Measurements from ENCODE around the gene SRPK2.
"Not testable (repeated sequence)": the region's sequence is repeated elsewhere in the genome, so short reads cannot be mapped to it uniquely, and the experiment has no call there.

The SRPK2 gene

GRCh38 chr7:105297309-105297708, 91.4 kb downstream of the SRPK2 start:
- no peak for DNase-seq

- no peak for DNase-seq
Observed at GRCh38 chr7:105296491-105296890, 92.2 kb downstream of the SRPK2 start.

GRCh38 chr7:105295596-105296352, 92.9 kb downstream of the SRPK2 start:
- peak; percentile 51 for DNase-seq

- not testable (repeated sequence) for DNase-seq
Observed at GRCh38 chr7:105294482-105294881, 94.2 kb downstream of the SRPK2 start.

GRCh38 chr7:105289704-105290103, 99.0 kb downstream of the SRPK2 start:
- peak; percentile 69 for DNase-seq

DNA sequence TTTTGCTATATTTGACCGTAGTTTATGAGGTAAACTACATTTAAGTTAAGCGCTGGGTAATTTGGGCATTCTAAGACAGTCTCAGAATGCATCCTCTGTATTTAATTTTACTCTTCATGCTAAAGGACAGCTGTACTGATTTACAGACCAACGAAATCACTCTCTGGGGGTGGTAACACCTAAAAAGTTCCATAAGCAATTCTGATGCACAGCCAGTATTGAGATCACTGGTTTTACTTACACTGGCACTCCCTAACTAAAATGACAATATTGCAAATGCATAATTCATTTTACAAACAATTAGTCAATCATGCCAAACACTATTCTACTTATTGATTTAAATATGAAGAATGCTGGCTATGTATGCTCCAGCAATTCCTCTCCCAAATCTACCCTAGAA, 102.3 kb downstream of the SRPK2 start:
- DNase-seq, result no peak

- no peak for DNase-seq
Observed at GRCh38 chr7:105285118-105285874, 103.4 kb downstream of the SRPK2 start.

- DNase-seq, result no peak
Observed at GRCh38 chr7:105284014-105284413, 104.7 kb downstream of the SRPK2 start.

DNA sequence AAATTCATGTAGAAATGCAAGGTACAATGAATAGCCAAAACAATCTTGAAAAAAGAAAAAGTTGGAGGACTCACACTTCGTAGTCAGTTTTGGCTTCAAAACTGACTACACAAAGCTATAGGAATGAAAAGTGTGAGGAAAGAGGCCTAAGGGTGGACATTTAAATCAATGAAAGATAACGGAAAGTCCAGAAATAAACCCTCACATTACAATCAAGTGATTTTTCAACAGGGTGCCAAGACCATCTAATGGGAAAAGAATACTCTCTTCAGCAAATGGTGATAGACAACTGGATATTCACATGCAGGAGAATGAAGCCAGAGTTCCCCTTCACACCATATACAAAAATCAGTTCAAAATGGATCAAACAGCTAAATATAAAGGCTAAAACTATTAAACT, 106.8 kb downstream of the SRPK2 start:
- no peak for DNase-seq

DNA sequence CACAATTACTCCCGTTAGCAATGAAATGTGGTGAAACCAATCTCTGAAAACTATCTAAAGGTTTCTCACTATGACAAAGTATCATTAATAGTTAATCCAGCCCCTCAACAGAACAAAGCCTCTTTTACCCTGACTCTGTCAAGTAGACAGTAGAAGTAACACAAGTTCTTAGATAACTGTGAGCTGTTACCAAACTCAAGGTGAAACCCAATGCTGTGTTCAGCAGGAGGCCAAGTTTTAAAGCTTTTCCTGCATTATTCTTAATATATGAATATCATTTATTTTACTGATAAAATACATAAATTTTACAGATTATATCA, 109.1 kb downstream of the SRPK2 start:
- DNase-seq, result no peak

DNA sequence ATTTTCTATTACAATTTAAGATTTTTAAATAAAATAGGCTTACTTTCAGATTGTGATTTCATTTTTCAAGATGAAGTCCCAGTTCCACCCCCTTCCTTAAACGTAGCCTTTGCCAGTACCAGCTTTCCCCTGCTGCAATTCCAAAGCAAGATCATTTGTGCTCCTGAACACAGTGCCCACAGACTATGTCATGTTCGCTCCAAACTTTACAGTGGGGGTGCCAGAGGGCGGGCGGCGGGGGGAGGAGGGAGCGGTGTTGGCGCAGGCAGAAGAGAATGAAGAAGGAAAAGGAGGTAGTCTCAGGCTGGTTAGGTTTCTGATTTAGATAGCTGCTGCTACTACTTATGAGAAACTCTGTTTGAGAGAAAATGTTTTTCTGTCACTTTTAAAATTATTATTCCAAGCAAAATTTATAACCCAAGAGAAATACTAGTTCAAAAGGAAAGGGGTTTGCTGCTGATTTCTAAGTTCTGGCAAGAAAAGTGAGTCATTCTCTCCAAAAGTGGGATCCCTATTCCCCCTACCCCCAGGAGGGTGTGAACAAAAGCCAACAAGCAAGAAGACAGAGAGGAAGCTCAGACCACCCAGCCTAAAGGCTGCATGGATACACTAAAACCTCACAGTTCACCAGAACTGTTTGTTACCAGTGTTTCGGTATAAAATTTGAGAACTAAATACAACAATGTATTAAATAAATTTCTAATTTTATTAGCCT, 109.6 kb downstream of the SRPK2 start:
- no peak for DNase-seq

DNA sequence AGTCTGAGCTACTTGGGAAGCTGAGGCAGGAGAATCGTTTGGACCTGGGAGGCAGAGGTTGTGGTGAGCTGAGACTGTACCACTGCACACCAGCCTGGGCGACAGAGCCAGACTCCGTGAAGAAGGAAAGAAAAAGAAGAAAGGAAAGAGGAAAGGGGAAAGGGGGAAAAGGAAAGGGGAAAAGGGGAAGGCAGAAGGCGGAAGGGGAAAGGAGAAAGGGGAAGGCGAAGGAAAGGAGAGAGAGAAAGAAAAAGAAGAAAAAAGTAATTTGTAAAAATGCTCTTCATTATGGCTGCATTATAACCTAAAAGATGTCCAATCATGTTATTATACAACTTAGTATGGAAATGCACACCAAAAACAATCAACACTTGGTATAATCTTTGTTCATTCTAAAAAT, 110.2 kb downstream of the SRPK2 start:
- no peak for DNase-seq

GRCh38 chr7:105277341-105277740, 111.4 kb downstream of the SRPK2 start:
- DNase-seq, result no peak

GRCh38 chr7:105270117-105270516, 118.6 kb downstream of the SRPK2 start:
- DNase-seq, result no peak

DNA sequence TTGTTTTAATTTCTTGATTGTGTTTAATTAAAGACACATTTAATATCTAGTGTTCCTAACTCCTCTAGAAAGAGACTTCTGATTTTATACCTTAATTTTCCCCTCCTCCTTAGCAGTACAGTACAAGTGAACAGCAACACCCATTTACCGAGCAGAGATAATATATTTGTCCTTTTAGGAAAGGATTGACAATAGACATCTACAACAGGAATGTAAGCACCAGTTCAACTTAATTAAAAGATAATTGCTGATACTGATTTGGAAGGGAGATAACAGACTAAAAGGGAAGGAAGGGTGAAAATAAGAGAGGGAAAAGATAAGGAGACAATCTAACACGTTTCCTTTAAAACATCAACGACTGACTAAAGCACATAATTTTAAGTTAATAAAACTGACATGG, 119.3 kb downstream of the SRPK2 start:
- DNase-seq, result no peak

DNA sequence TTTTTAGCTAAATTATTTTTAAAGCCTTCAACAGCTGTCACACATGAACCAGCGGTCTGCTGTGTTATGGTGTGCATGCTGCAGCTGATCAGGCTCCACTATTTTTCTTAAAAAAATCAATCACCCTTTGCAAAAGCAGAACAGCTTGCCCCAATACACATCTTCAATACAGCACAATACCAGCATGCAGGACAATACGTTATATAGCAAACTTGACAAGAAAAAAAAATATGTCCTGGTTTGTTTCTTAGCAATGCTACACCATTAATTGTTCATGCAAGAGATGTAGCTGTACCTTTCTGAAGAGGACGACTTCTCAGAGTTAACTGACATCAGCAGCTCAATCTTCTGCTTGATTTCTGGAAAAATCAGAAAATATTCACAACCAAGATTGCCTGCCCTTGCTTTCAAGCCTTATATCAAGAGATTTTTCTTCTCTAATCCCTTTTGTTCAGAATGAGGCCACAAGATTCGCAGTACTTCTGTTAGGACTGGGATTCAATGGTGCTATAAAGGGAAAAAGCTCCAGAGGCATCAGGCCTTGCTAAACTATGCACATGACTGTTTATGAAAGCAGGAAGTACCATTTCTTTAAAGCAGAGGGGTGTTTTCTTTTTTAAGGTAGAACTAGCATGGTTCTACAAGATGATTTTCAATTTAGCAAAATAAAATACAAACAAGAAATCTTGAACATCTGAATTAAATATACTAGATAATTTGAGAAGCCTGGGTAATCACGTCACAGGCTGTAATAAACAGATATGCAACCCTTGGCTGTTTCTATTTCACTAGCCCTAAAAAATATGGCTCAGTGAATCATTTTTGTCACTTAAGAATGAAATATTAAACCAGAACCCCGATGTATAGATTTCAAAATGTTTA, 120.0 kb downstream of the SRPK2 start:
- peak; percentile 58 for DNase-seq

- peak; percentile 56 for DNase-seq
Observed at GRCh38 chr7:105268056-105268455, 120.7 kb downstream of the SRPK2 start.

DNA sequence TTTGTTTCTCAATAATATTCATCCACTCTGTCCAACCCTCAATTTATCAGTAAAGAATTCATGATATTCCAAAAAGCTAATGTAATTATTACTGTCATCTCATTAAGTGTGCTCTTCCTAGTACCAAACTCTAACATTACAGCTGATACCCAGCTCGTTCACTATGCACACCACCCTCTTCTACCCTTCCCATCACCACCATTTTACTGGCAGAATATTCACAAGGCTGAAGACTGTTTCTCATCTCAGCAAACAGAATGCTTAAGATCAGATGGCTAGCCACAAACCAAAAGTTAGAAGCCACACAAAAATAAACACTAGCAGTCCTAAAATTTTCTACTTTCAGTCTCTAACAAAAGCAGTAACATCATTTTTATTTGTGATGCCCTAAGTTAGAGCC, 121.5 kb downstream of the SRPK2 start:
- no peak for DNase-seq

DNA sequence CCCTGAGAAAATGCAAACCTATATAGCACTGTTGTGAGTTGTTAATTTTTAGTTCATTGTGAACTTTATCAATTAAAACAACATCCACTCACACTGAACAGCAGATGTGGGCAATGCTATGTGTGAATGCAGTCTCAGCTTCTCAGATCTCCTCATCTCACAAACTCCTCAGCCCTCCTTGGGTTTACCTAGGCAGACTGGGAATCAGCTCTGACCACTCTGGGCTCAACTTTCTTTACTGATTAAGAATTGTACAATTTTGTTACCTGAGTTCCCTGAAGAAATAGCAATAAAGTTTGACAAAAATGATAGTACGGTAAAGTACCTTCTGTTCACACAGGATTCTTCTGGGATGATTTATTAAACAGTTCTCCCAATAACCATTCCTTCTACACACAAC, 124.0 kb downstream of the SRPK2 start:
- DNase-seq, result no peak

DNA sequence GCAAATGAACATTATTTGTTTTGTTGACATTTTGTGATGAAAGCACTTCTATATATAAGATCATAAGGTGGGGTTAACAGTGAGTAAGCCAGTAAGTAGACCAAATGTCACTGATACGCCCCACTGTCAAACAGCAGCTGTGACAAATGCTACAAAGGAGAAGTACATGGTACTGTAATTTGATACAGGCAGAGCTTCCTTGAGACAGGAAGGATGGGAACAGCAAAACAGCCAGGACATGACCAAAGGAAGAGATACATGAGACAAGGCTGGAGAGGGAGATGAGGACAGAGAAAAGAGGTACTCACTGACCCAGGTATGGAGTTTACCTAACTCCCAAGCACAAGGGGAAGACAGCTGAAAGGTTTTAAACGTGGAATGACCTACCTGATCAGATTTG, 127.0 kb downstream of the SRPK2 start:
- DNase-seq, result no peak

GRCh38 chr7:105260201-105260871, 128.4 kb downstream of the SRPK2 start:
- not testable (repeated sequence) for DNase-seq

- not testable (repeated sequence) for DNase-seq
Observed at GRCh38 chr7:105258919-105259318, 129.8 kb downstream of the SRPK2 start.

All from activated CD4-positive, alpha-beta T cell treated with anti-CD3 and anti-CD28 coated beads, Interleukin-2, amount 50 U/mL, for 16 hours (primary cell).